H9 (cell line): ENCODE measurements around the gene ASF1B. TPM values are rescaled to one million over a fixed set of nuclear protein-coding genes. Genes with fewer than 3 reads are reported as not detected.

Experiments used
- DNase-seq: peaks from one replicate; pipeline ENCODE4 v3.0.0-alpha.2; 2017
- H2AFZ ChIP-seq: one replicate; pipeline ENCODE4 v1.6.1; 2013; ENCODE audit warnings: mild to moderate bottlenecking, low read length, control low read depth, moderate library complexity
- H2AK5ac ChIP-seq: 2 replicates; pipeline ENCODE4 v1.6.1; 2013; ENCODE audit warnings: low read length, control low read depth, mixed read lengths; ENCODE audit not compliant: insufficient read length
- H2BK120ac ChIP-seq: one replicate; pipeline ENCODE4 v1.6.1; 2013; ENCODE audit warnings: low read depth, mild to moderate bottlenecking, low read length, control low read depth, inconsistent platforms; ENCODE audit not compliant: poor library complexity, severe bottlenecking
- H2BK12ac ChIP-seq: 2 replicates; pipeline ENCODE4 v1.6.1; 2013; ENCODE audit warnings: low read length, control low read depth, mixed read lengths, low read depth; ENCODE audit not compliant: insufficient read length
- H2BK15ac ChIP-seq: 2 replicates; pipeline ENCODE4 v1.6.1; 2013; ENCODE audit warnings: low read depth, low read length, control low read depth
- H2BK20ac ChIP-seq: one replicate; pipeline ENCODE4 v1.6.1; 2013; ENCODE audit warnings: low read depth, mild to moderate bottlenecking, low read length, control low read depth, inconsistent platforms; ENCODE audit not compliant: poor library complexity, severe bottlenecking
- H2BK5ac ChIP-seq: 2 replicates; pipeline ENCODE4 v1.6.1; 2013; ENCODE audit warnings: low read length, control low read depth, mixed read lengths; ENCODE audit not compliant: insufficient read length
- H3K14ac ChIP-seq: 2 replicates; pipeline ENCODE4 v1.6.1; 2013; ENCODE audit warnings: low read length, control low read depth; ENCODE audit not compliant: insufficient read depth
- H3K18ac ChIP-seq: 2 replicates; pipeline ENCODE4 v1.6.1; 2013; ENCODE audit warnings: low read depth, mild to moderate bottlenecking, mixed read lengths, low read length, control low read depth; ENCODE audit not compliant: insufficient read length
- H3K23ac ChIP-seq: 2 replicates; pipeline ENCODE4 v1.6.1; 2013; ENCODE audit warnings: low read length, control low read depth, mixed read lengths, low read depth; ENCODE audit not compliant: insufficient read length
- H3K23me2 ChIP-seq: 2 replicates; pipeline ENCODE4 v1.6.1; 2013; ENCODE audit warnings: low read depth, mild to moderate bottlenecking, mixed read lengths, low read length, control low read depth; ENCODE audit not compliant: insufficient read length, poor library complexity, severe bottlenecking
- H3K27ac ChIP-seq: 2 replicates; pipeline ENCODE4 v1.5.1; 2013; ENCODE audit warnings: low read length, control low read depth, mixed read lengths, low read depth; ENCODE audit not compliant: insufficient read length
- H3K27me3 ChIP-seq: 2 replicates; pipeline ENCODE4 v1.6.1; 2013; ENCODE audit warnings: low read length, control low read depth, inconsistent platforms; ENCODE audit not compliant: insufficient read depth
- H3K4ac ChIP-seq: 2 replicates; pipeline ENCODE4 v1.6.1; 2013; ENCODE audit warnings: low read depth, mild to moderate bottlenecking, control low read depth, inconsistent platforms, low read length, moderate library complexity
- H3K4me1 ChIP-seq: 2 replicates; pipeline ENCODE4 v1.6.1; 2013; ENCODE audit warnings: low read length, control low read depth, inconsistent platforms; ENCODE audit not compliant: insufficient read depth
- H3K4me2 ChIP-seq: 2 replicates; pipeline ENCODE4 v1.6.1; 2013; ENCODE audit warnings: low read length, control low read depth, mixed read lengths; ENCODE audit not compliant: insufficient read length, insufficient read depth
- H3K56ac ChIP-seq: 2 replicates; pipeline ENCODE4 v1.6.1; 2013; ENCODE audit warnings: low read depth, mild to moderate bottlenecking, mixed read lengths, low read length, control low read depth; ENCODE audit not compliant: insufficient read length
- H3K79me1 ChIP-seq: 2 replicates; pipeline ENCODE4 v1.6.1; 2013; ENCODE audit warnings: low read depth, mild to moderate bottlenecking, moderate library complexity, low read length, control low read depth, inconsistent platforms; ENCODE audit not compliant: insufficient read depth, poor library complexity, severe bottlenecking
- H3K79me2 ChIP-seq: 2 replicates; pipeline ENCODE4 v1.6.1; 2013; ENCODE audit warnings: low read length, control low read depth, inconsistent platforms; ENCODE audit not compliant: insufficient read depth
- H3K9ac ChIP-seq: 2 replicates; pipeline ENCODE4 v1.6.1; 2013; ENCODE audit warnings: low read length, control low read depth, mixed read lengths; ENCODE audit not compliant: insufficient read length; ENCODE audit errors: extremely low read depth
- H3K9me3 ChIP-seq: one replicate; pipeline ENCODE4 v1.6.1; 2013; ENCODE audit warnings: low read depth, low read length, inconsistent platforms; ENCODE audit not compliant: control insufficient read depth
- H3T11ph ChIP-seq: one replicate; pipeline ENCODE4 v1.6.1; 2013; ENCODE audit warnings: mild to moderate bottlenecking, low read length, control low read depth, inconsistent platforms
- H4K20me1 ChIP-seq: one replicate; pipeline ENCODE4 v1.6.1; 2013; ENCODE audit not compliant: control insufficient read depth, insufficient read length, insufficient read depth
- H4K5ac ChIP-seq: 2 replicates; pipeline ENCODE4 v1.6.1; 2013; ENCODE audit warnings: low read depth, mild to moderate bottlenecking, mixed read lengths, low read length, control low read depth; ENCODE audit not compliant: insufficient read length
- H4K8ac ChIP-seq: replicated peaks from 2 replicates; pipeline ENCODE4 v1.6.1; 2013; ENCODE audit warnings: low read length, control low read depth, mixed read lengths, low read depth; ENCODE audit not compliant: insufficient read length
- H4K91ac ChIP-seq: 2 replicates; pipeline ENCODE4 v1.6.1; 2013; ENCODE audit warnings: low read depth, mild to moderate bottlenecking, moderate library complexity, mixed read lengths, low read length, control low read depth; ENCODE audit not compliant: insufficient read length
- H3K27ac Mint-ChIP-seq, 3 experiments: 2 replicates in 2 of 3; 3 replicates in 1 of 3; pipeline ENCODE4 v1.8.0; 2020 to 2021; ENCODE audit warnings: mixed read lengths in 3 of 3, mild to moderate bottlenecking in 1 of 3, moderate library complexity in 1 of 3
- H3K27me3 Mint-ChIP-seq: 2 replicates; pipeline ENCODE4 v1.8.0; 2021; ENCODE audit warnings: low read depth, mild to moderate bottlenecking, moderate library complexity, mixed read lengths
- H3K36me3 Mint-ChIP-seq, 3 experiments: 2 replicates in 2 of 3; 3 replicates in 1 of 3; pipeline ENCODE4 v1.8.0; 2020 to 2021; ENCODE audit warnings: low read depth in 3 of 3, mixed read lengths in 3 of 3; ENCODE audit not compliant: insufficient read depth in 1 of 3
- H3K4me1 Mint-ChIP-seq, 2 experiments: 2 replicates each; pipeline ENCODE4 v1.8.0; 2020; ENCODE audit warnings: mixed read lengths in 2 of 2
- H3K4me3 Mint-ChIP-seq, 2 experiments: 2 replicates in 1 of 2; 3 replicates in 1 of 2; pipeline ENCODE4 v1.8.0; 2020 to 2021; ENCODE audit warnings: mild to moderate bottlenecking in 2 of 2, mixed read lengths in 2 of 2, moderate library complexity in 1 of 2
- H3K9me3 Mint-ChIP-seq, 2 experiments: 2 replicates in 1 of 2; 3 replicates in 1 of 2; pipeline ENCODE4 v1.8.0; 2020; ENCODE audit warnings: mild to moderate bottlenecking in 2 of 2, mixed read lengths in 2 of 2, moderate library complexity in 1 of 2
- WGBS: extraction: QIAGEN DNeasy Blood & Tissue Kit; methylation state at CpG from one replicate; pipeline ENCODE4 v1.1.7; 2013; ENCODE audit warnings: missing lambda C conversion rate, low lambda C conversion rate, mixed read lengths; ENCODE audit not compliant: insufficient read length; ENCODE audit errors: extremely low coverage; 5-methylcytosine and 5-hydroxymethylcytosine counted together
- total RNA-seq: library from RNA; stranded (reverse); gene quantifications from 2 replicates; pipeline ENCODE4 v1.2.1, GENCODE V29; 2021
- TF ChIP-seq, protein P1 (sequence below): fragments of 200-600 bp; sonication (generic); conservative IDR thresholded peaks from 3 replicates; pipeline ENCODE4 v1.8.0; 2021; ENCODE audit warnings: antibody characterized with exemption, mild to moderate bottlenecking

ASF1B gene
- total RNA-seq, 1 experiment from 2014 or later, result 46.6 TPM

DNA sequence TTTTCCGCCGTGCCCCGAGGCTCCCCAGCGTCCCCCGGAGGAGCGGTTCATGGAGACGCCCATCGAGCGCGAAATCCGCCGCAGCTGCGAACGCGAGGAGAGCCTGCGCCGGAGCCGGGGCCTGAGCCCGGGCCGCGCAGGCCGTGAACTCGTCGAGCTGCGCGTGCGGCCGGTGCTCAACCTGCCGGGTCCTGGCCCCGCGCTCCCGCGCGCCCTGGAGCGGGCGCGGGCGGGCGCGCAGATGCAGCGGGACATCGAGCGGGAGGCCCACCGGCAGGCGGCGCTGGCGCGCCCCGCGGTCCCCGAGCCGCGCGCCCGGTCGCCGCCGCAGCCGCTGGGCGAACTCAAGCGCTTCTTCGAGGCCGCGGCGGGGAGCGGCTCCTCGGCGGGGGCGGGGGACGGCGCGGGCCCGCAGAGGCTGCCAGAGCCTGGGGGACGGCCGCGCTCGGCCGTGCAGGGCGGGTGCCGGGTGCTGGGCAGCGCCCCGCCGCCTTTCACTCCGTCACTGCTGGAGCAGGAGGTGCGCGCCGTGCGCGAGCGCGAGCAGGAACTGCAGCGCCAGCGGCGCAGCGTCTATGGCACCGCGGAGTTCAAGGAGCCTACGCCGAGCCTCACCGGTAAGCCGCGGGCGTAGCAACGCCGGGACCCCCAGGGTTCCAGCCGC is 63.0 kb downstream of the ASF1B start:
- Histone ChIP-seq H2BK12ac (no peak overlapping the region), H2BK15ac (no peak overlapping the region), H2AK5ac (no peak overlapping the region), H3K23ac (no peak overlapping the region), H4K91ac (no peak overlapping the region), H3K27ac (no peak overlapping the region), H2BK120ac (no peak overlapping the region), H3K4ac (no peak overlapping the region), H3T11ph (no peak overlapping the region), H3K27me3 (peaks cover 14% of the 10 kb centered on the region; the same call in 1 of the 2 replicates), H4K5ac (no peak overlapping the region), H4K8ac (no peak overlapping the region), H3K79me2 (no peaks in the 10 kb centered on the region), H3K4me2 (peak overlapping the region; percentile 70), H2BK5ac (no peak overlapping the region), H4K20me1 (no peaks in the 10 kb centered on the region), H3K9ac (no peak overlapping the region), H2BK20ac (no peak overlapping the region), H3K18ac (no peak overlapping the region), H3K4me1 (no peaks in the 10 kb centered on the region), H3K14ac (no peak overlapping the region; the same call in 1 of the 2 replicates), H3K56ac (no peak overlapping the region), H2AFZ (no peak overlapping the region), H3K9me3 (no peaks in the 10 kb centered on the region), H3K23me2 (peaks cover 21% of the 10 kb centered on the region), H3K79me1 (no peaks in the 10 kb centered on the region)
- TF ChIP-seq, protein P1, sequence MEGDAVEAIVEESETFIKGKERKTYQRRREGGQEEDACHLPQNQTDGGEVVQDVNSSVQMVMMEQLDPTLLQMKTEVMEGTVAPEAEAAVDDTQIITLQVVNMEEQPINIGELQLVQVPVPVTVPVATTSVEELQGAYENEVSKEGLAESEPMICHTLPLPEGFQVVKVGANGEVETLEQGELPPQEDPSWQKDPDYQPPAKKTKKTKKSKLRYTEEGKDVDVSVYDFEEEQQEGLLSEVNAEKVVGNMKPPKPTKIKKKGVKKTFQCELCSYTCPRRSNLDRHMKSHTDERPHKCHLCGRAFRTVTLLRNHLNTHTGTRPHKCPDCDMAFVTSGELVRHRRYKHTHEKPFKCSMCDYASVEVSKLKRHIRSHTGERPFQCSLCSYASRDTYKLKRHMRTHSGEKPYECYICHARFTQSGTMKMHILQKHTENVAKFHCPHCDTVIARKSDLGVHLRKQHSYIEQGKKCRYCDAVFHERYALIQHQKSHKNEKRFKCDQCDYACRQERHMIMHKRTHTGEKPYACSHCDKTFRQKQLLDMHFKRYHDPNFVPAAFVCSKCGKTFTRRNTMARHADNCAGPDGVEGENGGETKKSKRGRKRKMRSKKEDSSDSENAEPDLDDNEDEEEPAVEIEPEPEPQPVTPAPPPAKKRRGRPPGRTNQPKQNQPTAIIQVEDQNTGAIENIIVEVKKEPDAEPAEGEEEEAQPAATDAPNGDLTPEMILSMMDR, result no peak; the same call in 2 of the 3 replicates
- Mint-ChIP-seq H3K36me3 (no peaks in the 10 kb centered on the region), H3K4me1 (peaks cover 7 to 12% of the 10 kb centered on the region in 2 experiments; a peak in 3 of 4 replicates), H3K27ac (no peak overlapping the region), H3K27me3 (peaks cover 70% of the 10 kb centered on the region), H3K9me3 (no peaks in the 10 kb centered on the region; a peak in 1 of 5 replicates), H3K4me3 (peak overlapping the region; percentile 73 to 86)
- WGBS, result no CpG with 5 or more reads among the region's 106 CpGs
- peak; percentile 73 for DNase-seq
